ENCODE measurements around the gene ZNF850.

The ZNF850 gene

DNA sequence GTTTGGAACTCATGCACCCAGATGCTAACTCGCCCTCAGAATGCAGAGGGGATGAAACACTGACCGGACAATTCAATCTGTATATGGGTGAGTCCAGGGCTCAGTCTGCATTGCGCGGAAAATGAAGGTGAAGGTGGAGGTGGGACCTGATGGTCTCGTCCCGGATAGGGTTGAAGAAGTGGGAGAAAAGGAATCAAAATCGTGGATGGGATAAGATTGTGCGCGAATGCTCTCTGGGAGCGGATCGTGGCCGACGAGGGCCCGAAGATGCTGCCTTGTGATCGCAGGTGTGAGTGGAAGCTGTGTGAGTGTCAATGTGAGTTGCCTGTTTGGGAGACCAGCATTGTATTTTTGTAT lies 594 bp upstream of the ZNF850 start (continued):
- TF ChIP-seq, protein P1, sequence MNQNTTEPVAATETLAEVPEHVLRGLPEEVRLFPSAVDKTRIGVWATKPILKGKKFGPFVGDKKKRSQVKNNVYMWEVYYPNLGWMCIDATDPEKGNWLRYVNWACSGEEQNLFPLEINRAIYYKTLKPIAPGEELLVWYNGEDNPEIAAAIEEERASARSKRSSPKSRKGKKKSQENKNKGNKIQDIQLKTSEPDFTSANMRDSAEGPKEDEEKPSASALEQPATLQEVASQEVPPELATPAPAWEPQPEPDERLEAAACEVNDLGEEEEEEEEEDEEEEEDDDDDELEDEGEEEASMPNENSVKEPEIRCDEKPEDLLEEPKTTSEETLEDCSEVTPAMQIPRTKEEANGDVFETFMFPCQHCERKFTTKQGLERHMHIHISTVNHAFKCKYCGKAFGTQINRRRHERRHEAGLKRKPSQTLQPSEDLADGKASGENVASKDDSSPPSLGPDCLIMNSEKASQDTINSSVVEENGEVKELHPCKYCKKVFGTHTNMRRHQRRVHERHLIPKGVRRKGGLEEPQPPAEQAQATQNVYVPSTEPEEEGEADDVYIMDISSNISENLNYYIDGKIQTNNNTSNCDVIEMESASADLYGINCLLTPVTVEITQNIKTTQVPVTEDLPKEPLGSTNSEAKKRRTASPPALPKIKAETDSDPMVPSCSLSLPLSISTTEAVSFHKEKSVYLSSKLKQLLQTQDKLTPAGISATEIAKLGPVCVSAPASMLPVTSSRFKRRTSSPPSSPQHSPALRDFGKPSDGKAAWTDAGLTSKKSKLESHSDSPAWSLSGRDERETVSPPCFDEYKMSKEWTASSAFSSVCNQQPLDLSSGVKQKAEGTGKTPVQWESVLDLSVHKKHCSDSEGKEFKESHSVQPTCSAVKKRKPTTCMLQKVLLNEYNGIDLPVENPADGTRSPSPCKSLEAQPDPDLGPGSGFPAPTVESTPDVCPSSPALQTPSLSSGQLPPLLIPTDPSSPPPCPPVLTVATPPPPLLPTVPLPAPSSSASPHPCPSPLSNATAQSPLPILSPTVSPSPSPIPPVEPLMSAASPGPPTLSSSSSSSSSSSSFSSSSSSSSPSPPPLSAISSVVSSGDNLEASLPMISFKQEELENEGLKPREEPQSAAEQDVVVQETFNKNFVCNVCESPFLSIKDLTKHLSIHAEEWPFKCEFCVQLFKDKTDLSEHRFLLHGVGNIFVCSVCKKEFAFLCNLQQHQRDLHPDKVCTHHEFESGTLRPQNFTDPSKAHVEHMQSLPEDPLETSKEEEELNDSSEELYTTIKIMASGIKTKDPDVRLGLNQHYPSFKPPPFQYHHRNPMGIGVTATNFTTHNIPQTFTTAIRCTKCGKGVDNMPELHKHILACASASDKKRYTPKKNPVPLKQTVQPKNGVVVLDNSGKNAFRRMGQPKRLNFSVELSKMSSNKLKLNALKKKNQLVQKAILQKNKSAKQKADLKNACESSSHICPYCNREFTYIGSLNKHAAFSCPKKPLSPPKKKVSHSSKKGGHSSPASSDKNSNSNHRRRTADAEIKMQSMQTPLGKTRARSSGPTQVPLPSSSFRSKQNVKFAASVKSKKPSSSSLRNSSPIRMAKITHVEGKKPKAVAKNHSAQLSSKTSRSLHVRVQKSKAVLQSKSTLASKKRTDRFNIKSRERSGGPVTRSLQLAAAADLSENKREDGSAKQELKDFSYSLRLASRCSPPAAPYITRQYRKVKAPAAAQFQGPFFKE (tag by site-specific recombination; IDR thresholded peaks at IDR 0.05; ENCODE audit: borderline replicate concordance) = no peak
- TF ChIP-seq SP3 (tag by site-specific recombination; IDR thresholded peaks at IDR 0.05) (peak; percentile 19; the same call in 1 of the 2 replicates), GLIS1 (tag by site-specific recombination; IDR thresholded peaks at IDR 0.05) (no peak), ZNF354C (tag by site-specific recombination; IDR thresholded peaks at IDR 0.05; ENCODE audit: borderline replicate concordance, low read depth) (no peak), MZF1 (tag by site-specific recombination; IDR thresholded peaks at IDR 0.05; ENCODE audit: borderline replicate concordance) (0 out of 2 replicates have a peak, but pooled peaks have one; percentile 30), KLF7 (tag by site-specific recombination; IDR thresholded peaks at IDR 0.05; ENCODE audit: borderline replicate concordance) (no peak; the same call in 1 of the 2 replicates), EGR2 (tag by site-specific recombination; IDR thresholded peaks at IDR 0.05; ENCODE audit: low read depth) (no peak), ZNF529 (tag by site-specific recombination; IDR thresholded peaks at IDR 0.05; ENCODE audit: insufficient replicate concordance) (no peak), ZNF707 (tag by site-specific recombination; IDR thresholded peaks at IDR 0.05) (no peak; the same call in 1 of the 2 replicates), ZNF654 (tag by site-specific recombination; IDR thresholded peaks at IDR 0.05; ENCODE audit: low read depth) (no peak), GLIS2 (tag by site-specific recombination; IDR thresholded peaks at IDR 0.05) (no peak), ZNF521 (tag by site-specific recombination; IDR thresholded peaks at IDR 0.05) (no peak), ZBTB8A (tag by site-specific recombination; IDR thresholded peaks at IDR 0.05) (no peak; the same call in 1 of the 2 replicates), ZNF155 (tag by site-specific recombination; IDR thresholded peaks at IDR 0.05) (0 out of 2 replicates have a peak, but pooled peaks have one; percentile 15), ZSCAN30 (tag by site-specific recombination; IDR thresholded peaks at IDR 0.05) (no peak), ZNF777 (tag by site-specific recombination; IDR thresholded peaks at IDR 0.05; ENCODE audit: borderline replicate concordance) (no peak), ZBTB48 (tag by site-specific recombination; IDR thresholded peaks at IDR 0.05) (no peak), ZNF366 (tag by site-specific recombination; conservative IDR thresholded peaks at IDR 0.05) (peak; percentile 98), ZIC2 (tag by site-specific recombination; IDR thresholded peaks at IDR 0.05) (no peak)
- TF ChIP-seq, protein P2, sequence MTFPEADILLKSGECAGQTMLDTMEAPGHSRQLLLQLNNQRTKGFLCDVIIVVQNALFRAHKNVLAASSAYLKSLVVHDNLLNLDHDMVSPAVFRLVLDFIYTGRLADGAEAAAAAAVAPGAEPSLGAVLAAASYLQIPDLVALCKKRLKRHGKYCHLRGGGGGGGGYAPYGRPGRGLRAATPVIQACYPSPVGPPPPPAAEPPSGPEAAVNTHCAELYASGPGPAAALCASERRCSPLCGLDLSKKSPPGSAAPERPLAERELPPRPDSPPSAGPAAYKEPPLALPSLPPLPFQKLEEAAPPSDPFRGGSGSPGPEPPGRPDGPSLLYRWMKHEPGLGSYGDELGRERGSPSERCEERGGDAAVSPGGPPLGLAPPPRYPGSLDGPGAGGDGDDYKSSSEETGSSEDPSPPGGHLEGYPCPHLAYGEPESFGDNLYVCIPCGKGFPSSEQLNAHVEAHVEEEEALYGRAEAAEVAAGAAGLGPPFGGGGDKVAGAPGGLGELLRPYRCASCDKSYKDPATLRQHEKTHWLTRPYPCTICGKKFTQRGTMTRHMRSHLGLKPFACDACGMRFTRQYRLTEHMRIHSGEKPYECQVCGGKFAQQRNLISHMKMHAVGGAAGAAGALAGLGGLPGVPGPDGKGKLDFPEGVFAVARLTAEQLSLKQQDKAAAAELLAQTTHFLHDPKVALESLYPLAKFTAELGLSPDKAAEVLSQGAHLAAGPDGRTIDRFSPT (tag by site-specific recombination; IDR thresholded peaks at IDR 0.05) = no peak
- TF ChIP-seq, protein P3, sequence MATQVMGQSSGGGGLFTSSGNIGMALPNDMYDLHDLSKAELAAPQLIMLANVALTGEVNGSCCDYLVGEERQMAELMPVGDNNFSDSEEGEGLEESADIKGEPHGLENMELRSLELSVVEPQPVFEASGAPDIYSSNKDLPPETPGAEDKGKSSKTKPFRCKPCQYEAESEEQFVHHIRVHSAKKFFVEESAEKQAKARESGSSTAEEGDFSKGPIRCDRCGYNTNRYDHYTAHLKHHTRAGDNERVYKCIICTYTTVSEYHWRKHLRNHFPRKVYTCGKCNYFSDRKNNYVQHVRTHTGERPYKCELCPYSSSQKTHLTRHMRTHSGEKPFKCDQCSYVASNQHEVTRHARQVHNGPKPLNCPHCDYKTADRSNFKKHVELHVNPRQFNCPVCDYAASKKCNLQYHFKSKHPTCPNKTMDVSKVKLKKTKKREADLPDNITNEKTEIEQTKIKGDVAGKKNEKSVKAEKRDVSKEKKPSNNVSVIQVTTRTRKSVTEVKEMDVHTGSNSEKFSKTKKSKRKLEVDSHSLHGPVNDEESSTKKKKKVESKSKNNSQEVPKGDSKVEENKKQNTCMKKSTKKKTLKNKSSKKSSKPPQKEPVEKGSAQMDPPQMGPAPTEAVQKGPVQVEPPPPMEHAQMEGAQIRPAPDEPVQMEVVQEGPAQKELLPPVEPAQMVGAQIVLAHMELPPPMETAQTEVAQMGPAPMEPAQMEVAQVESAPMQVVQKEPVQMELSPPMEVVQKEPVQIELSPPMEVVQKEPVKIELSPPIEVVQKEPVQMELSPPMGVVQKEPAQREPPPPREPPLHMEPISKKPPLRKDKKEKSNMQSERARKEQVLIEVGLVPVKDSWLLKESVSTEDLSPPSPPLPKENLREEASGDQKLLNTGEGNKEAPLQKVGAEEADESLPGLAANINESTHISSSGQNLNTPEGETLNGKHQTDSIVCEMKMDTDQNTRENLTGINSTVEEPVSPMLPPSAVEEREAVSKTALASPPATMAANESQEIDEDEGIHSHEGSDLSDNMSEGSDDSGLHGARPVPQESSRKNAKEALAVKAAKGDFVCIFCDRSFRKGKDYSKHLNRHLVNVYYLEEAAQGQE (tag by site-specific recombination; IDR thresholded peaks at IDR 0.05) = no peak; the same call in 1 of the 2 replicates
- TF ChIP-seq, protein P4, sequence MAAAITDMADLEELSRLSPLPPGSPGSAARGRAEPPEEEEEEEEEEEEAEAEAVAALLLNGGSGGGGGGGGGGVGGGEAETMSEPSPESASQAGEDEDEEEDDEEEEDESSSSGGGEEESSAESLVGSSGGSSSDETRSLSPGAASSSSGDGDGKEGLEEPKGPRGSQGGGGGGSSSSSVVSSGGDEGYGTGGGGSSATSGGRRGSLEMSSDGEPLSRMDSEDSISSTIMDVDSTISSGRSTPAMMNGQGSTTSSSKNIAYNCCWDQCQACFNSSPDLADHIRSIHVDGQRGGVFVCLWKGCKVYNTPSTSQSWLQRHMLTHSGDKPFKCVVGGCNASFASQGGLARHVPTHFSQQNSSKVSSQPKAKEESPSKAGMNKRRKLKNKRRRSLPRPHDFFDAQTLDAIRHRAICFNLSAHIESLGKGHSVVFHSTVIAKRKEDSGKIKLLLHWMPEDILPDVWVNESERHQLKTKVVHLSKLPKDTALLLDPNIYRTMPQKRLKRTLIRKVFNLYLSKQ (tag by site-specific recombination; IDR thresholded peaks at IDR 0.05; ENCODE audit: borderline replicate concordance) = no peak
- TF ChIP-seq, protein P5, sequence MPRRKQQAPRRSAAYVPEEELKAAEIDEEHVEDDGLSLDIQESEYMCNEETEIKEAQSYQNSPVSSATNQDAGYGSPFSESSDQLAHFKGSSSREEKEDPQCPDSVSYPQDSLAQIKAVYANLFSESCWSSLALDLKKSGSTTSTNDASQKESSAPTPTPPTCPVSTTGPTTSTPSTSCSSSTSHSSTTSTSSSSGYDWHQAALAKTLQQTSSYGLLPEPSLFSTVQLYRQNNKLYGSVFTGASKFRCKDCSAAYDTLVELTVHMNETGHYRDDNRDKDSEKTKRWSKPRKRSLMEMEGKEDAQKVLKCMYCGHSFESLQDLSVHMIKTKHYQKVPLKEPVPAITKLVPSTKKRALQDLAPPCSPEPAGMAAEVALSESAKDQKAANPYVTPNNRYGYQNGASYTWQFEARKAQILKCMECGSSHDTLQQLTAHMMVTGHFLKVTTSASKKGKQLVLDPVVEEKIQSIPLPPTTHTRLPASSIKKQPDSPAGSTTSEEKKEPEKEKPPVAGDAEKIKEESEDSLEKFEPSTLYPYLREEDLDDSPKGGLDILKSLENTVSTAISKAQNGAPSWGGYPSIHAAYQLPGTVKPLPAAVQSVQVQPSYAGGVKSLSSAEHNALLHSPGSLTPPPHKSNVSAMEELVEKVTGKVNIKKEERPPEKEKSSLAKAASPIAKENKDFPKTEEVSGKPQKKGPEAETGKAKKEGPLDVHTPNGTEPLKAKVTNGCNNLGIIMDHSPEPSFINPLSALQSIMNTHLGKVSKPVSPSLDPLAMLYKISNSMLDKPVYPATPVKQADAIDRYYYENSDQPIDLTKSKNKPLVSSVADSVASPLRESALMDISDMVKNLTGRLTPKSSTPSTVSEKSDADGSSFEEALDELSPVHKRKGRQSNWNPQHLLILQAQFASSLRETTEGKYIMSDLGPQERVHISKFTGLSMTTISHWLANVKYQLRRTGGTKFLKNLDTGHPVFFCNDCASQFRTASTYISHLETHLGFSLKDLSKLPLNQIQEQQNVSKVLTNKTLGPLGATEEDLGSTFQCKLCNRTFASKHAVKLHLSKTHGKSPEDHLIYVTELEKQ (tag by site-specific recombination; IDR thresholded peaks at IDR 0.05; ENCODE audit: borderline replicate concordance) = no peak

All from HEK293 (cell line).